ENCODE data around the gene ZEB2.

The ZEB2 gene

DNA sequence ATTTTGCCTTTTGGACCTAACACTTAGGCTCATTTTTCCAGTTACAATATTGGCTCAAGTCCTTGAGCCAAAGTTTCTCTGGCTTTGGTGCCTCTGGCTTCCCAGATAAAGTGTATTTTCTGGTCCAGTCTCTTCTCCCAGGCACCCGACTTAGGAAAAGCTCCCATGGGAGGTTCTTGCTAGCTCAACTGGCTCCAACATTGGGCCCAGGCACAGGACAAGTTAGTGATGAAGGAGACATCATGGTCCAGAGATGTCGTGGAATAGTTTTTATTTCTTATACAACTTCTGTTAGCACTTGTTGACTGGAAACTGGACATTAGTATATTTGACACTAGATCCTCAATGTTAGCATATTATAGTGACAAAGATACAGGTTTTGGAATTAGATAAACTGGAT lies 8.2 kb upstream of the ZEB2 start:
- no peak for DNase-seq (ENCODE audit: low read depth)

DNA sequence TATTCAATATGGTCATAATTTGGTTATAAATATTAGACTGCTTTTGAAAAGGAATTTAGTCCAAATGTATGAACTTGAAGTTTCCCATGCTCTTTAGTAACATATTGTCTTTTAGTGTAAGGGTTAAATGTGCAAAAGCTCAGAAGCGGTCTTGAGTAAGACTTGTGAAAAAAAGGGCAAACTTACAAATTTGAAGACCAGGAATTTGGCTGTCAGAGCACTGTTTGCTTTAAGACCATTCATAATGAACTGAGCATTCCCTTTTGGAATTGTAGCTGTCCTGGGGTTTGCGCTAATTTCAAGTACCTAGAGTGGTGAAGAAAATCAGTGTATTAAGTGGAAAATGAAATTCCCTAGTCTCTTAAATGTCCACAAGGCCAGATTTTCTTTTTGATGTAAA lies 6.9 kb upstream of the ZEB2 start:
- DNase-seq (ENCODE audit: low read depth), result peak; percentile 43

DNA sequence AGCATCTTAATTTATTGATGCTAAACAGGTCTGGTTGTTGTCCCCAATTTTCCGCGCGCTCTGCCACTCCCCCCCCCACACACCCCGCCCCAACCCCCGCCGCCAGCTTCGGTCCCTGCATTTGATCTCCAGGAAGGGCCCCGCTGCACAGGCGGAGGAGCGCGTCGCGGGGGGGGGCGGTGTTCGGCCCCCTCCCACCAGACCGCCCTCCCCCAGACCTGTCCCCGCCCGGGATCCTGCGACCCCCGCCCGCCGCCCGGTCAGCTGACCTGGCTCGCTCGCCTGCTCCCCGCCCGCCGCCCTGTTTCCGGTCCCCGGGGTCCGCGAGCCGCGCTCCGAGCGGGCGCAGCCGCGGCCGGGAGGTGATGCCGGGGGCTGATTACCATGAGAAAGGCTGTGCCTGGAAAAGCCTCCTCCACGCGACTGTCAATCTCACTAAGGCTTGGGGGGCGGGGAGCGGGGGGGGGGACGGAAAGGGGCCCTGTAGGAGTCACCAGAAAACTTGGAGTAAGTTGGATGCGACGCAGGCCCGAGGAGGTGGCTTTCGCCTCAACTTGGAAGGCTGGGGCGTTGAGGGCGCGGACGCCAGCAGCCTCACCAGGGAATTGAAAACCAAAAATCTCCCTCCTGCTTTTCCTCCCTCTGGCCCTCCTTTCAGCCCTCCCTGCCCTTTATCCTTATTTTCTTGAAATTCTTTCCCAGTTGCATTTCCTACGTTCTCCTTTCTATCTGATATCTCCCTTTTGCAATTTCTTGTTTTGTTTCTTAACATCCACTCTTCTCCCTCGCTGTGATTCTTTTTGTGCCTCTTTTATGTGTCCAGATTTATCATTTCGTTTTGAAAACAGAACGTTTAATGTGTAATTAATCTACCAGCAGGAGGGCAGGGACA lies 4.4 kb upstream of the ZEB2 start:
- DNase-seq (ENCODE audit: low read depth), result peak; percentile 78

DNA sequence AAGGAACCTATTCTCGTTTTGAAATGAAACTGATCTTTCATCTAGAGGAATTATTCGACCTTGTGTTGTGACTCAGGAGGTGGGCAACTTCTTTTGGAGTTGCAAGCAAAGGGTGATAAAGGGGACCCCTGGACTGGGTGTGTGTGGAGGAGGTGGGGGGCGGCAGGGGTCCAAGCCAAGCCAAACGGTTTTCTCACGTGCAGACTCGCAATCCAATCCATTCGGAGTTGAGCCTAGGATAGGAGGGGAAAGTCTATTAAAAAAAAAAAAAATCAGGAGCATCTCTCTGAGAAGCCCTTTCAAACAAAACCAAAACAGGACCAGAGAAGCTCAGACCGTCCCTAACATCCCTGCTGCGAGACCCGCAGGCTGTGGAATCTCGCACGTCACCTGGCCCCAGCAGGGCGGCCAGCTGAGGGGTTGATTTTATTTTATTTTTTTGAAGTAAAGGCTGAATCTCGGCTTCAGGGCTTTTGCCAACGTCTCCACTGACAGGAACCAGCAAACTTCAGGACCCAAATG lies 3.7 kb upstream of the ZEB2 start:
- DNase-seq (ENCODE audit: low read depth), result peak; percentile 14

DNA sequence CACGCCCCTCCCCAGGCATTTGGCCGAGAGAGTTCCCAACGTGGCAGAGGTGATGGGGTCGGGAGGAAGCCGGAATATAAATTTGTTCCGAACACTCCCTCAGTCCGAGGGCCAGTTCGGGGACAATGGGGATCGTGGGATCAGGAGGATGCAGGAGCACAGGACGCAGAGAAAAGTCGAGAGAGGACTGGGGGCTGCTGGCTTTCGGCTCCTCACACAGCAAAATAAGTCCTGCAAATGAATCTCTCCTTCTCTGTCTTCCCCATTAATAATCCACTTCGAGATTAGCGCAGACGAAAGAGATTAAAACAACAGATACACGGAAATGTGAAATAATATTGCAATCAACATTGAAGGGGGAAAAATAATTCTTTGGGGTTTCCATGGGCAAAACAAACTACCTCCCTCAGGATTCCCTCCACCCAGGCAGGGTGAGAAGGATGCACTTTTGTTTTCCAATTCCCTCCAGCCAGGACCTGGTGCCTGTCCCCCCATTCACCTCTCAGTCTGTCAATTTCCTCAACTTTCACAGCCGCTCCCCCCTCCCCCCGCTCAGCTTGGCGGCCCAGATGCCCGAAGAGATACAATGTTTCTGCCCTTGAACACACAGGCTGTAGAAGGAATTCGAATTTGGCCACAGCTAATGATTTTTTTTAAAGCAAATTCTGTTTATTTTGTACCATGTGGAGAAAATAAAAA lies 3.1 kb upstream of the ZEB2 start:
- DNase-seq (ENCODE audit: low read depth), result peak; percentile 44

DNA sequence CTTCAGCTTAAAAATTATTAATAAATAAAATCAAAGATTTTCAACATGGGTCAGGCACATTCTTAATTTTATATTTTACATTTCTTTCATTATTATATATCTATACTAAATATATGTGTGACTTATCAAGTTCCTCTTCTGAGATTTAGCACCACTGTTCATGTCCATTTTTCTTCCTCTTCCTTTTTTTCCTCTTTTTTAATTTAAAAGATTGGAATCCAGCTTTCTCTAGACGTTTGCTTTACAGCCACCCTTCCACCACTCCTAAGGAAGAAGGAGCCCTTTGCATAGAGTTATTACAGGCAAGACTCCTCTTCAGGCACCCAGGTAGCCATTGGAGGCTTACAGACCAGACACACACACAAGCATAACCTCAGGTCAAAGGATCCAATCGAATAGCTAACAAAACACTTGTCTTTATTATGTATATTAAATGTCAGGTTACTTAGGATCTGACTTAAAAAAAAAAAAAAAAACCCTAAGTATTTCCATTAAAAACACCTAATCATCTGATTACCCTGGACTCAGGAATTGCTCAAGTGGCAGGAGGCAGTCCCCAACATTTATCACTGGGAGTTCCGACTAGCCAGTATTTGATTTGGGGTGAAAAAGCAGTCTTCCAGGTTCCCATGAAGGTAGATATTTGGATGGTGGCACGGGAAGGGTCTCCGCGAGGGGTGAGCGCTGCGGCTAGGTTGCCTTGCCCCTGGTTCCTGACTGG lies 2.4 kb upstream of the ZEB2 start:
- DNase-seq (ENCODE audit: low read depth), result no peak

DNA sequence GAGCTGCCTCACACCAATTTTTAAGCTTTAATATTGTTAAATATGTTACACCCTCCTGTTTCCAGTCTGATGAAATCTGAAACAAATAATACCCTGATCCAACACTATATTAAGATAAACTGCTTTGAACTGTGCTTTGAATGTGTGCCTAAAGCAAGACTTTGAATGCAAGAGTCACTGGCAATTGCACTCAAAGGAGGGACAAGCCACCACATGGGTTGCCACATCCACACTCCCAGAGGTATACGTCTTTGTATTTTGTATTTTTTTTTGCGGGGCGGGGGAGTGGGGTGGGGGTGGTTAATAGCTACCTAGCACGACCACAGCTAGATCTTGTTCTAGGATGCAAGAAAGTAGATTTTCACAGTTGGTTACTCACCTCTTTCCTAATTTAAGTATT lies 1.8 kb upstream of the ZEB2 start:
- DNase-seq (ENCODE audit: low read depth), result peak; percentile 18

DNA sequence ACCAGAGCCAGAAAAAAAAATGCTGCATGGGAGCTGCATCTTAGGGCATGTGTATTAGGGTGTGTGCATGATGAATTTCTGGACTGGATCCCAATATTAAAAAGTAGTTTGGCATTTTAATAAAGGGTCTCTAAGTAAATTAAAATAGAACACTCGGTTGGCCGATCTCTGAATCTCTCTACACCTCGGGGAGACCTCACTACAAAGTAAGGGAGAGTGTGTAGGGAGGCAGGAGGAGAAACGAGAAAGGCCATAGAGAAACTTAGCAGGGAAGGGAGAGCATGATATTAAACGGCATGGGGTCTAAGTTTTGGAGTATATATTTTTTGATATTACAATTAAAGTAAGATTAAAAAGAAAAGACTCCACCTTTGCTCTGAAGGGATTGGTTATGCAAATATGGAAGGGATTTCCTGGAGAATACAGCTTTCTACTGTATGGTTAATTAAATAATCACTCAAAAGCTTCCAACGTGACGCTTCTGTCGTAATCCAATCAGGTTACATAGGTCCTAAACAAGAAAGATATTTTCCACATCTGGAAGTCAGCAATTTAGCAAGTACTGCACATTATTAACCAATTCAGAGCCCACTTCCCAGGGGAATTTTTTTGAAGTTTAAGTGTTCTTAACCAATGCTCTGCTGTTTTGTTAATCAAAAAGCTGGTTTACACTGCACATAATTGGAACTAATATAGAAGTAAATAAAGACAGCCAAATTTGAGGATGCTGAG lies 1.0 kb upstream of the ZEB2 start:
- DNase-seq (ENCODE audit: low read depth), result peak; percentile 91

DNA sequence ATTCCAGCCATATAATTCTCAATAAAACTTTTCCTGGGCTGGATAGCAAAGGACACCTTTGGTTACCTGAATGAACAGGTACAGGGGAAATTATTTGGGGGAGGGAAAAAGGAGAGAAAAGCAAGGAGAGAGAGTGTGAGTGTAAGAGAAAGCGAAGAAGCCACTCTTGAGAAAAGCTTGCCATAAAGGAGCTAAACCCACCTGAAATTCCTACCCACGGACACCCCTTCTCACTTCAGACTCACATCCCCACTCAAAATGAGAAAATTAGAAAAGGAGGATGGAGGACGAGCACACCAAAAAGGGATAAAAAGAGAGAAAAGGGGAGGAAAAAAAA lies 354 bp downstream of the ZEB2 start:
- DNase-seq (ENCODE audit: low read depth), result no peak

DNA sequence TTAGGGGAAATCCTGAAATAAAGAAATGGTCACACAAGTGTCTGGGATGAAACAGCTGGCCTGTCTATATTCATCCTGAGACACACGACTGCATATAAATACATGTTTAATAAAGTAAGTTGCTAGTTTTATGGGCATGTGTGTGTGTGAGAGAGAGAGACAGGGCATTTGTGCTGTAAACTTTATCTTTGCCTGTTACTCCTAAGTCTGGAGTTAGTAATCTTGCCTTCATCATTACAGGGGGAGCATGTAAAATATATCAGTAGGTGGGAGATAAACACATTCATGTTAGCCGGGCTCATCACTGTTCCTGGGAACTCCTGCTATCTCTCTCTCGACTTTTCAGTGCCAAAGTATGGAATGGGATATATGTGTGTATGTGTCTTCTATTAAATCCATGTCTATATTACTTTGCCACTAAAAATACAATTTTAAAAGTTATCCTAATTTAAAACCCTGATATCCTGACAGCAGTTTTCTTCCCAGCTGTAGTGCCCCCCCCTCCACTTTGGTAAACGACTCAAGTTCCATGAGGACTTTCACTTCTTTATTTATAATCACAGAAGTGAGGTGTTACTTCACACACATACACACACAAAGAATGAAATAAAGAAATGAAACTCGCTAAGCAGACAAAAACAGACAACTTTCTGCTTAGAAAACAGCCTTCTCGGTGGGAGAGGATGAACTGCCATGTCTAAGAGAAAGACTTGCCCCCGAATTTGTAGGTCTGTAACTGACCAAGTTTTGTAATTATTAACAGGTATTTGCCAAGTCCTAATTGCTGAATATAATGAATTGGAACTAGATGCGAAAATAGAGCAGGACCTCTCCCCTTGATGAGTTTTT lies 947 bp downstream of the ZEB2 start:
- DNase-seq (ENCODE audit: low read depth), result no peak

DNA sequence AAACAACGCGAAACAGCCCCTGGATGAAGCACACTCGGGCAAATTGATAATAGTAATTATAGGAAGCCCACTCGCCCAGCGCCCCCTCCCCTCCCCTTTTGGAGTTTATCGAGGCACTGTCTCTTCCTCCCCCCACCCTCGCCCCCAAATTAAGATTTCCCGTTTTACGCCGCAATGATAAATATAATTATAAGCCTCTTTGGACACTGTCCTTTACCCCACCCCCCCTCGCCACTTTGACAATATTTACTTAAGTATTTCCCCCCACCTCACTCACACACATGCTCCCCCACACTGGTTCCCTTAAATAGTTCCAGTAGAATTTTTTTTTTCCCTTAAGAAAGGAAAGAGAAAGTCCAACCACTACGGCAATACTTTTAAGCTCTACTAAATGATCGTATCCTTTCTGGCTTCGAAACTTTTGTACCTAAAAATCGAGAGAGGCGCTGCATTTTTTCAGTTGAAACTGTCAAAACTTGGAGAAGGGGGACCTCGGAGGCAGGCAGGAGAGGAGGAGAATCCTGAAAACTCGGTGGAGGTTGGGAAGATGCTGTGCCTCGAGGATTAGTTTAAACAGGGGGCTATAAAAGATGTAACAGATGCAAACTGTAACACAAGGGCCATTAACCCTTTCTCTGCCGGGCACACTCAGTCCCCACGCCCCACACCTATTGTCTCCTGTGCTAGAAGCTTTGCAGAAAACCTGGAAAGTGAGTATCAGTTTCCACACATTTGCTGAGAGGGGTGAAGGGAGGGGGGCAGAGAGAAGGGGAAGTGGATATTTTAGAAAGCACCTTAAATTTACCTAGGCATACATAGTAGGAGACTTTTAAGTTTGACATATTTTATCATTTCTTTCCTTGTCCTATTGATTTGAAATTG lies 1.8 kb downstream of the ZEB2 start:
- no peak for DNase-seq (ENCODE audit: low read depth)

DNA sequence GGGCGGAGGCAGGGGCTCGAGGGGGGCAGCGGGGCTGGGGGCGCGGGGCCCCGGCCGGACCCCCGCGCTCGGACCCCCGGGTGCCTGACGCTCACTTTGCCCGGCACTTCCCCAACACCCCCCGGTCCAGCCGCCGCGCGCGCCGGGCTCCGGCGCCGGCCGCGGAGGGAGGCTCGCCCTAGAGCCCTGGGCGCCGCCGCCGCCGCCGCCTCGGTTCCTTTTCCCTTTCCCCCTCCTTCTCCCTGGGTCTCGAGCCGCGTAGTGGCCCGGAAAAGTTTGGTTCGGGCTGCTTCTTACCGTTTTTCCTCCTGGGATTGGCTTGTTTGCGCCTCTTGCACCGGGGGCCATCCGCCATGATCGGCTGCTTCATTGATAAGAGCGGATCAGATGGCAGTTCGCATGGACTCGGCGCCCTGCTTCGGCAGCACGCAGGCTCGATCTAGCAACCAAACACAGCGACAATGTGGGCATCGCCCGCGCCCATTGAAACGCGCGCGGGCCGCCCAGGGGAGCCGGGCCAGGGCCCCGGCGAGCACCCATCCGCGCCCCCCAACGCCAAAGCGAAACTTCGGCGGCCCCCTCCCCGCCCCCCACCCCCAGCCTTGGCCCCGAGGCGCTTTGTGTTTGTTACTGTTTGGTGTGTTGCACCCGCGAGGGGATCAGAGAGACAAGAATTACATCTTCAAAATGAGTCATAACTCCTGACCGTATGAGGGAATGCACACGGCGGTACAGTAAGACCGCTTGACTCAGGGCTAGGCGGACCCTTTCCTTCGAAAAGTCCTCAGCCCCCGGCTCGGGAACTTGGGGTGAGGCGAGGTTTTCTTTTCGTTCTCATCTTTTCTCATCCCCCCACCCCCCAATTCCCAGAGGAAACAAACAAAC lies 2.7 kb downstream of the ZEB2 start:
- peak; percentile 95 for DNase-seq (ENCODE audit: low read depth)

DNA sequence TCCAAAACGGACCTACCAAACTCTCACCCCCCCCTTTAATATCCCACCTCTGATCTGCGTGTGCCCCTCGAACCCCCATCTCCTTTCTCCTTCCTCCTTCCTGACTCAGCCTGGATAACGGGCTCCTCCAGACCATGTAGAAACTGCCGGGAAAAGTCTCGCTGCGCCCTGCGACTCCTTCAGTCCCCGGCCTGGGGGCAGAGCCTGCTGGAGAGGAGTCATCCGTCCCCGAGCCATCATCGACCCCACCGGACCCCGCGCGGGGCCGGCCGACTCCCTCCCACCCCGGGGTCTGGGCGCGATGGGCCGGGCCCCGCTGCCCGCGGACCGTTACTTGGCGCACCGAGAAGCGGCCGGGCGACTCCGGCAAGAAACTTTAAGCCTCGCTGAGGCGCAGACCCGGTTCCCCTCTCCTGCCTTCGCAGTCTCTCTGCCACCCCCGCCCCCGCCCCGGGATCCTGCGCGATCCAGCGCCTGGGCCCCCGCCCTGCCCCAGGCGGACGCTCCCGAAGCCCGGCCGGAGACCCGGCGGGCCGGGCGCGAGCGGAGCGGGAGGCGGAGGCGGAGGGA lies 3.4 kb downstream of the ZEB2 start:
- no peak for DNase-seq (ENCODE audit: low read depth)

DNA sequence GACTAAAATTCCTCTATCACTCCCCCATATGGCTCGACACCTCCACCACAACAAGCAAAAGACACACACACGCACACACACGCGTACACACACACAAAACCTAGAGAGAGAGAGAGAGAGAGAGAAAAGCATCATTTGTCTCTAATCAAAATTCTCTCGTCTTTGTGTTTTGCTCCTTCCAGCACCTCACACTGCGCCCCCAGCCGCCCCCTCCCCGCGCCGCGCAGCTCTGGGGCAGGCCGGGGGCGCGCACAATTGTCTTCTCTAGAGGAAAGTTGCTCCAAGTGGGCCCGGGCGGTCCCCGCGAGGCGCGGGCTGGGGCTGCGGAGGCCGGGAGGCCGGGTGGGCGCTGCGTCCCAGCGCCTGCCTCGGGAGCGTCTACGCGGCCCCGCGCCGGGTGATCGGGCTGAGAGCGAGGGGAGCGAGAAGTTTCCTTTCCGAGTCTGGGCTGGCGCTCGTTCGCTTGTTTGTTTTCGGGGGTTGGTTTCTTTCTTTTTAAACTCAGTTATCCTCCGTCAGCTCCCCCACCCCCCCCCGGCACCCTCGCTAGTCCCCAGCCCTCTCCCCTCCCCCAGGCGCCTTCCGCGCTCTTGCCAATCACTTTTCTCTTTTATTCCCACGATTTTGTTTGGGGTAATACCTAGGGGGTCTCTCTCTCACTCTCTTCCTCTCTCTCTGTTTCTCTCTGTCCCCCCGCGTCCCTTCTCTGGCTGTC lies 4.1 kb downstream of the ZEB2 start:
- DNase-seq (ENCODE audit: low read depth), result peak; percentile 61

DNA sequence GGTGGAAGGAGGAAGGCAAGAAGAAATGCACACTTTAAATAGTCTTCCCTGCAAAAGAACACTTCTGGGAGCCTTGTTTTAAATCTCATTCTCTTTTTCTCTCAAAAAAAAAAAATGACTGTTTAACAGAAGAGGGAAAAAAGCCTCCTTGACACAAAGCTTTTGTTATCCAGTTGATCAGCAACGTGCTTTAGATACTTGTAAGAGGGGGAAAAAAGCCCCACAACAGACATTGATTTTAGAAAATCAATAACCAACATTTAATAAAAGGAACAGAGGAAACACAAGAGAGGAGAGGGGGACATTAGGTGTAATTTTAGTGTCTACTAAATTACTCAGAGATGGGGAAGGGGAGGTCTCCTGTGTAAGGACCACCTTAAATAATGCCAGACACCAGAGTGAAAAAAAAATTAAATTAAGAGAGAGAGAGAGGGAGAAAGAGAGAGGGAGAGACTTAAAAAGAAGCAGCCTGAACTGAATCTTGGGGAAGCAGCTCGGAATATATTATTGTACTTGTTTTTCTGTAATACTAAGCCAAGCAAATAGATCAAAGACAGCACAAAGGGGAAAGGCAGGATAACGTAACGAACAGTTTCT lies 4.7 kb downstream of the ZEB2 start:
- no peak for DNase-seq (ENCODE audit: low read depth)

DNA sequence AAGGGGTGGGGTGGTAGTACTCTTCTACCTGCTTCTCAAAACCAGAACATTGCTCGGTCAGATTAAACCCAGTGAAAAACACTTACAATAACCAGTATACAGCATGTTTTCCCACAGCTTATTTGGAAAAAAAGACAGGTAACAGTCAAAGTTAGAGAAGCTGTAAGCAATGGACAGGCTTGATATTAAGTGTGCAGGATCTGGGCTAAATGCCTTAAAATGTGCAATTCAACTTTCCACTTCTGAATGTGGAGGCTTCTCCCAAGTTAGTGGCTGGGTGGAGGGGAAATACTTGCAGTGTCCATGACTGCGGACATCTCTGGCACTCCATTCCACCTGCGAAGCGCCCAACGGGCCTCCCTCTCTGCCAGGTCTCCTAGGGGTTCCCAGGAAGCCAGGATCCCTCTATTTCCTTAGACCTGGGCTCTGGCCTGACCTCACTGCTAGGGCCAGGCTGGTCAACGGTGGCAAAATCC lies 5.3 kb downstream of the ZEB2 start:
- DNase-seq (ENCODE audit: low read depth), result no peak

DNA sequence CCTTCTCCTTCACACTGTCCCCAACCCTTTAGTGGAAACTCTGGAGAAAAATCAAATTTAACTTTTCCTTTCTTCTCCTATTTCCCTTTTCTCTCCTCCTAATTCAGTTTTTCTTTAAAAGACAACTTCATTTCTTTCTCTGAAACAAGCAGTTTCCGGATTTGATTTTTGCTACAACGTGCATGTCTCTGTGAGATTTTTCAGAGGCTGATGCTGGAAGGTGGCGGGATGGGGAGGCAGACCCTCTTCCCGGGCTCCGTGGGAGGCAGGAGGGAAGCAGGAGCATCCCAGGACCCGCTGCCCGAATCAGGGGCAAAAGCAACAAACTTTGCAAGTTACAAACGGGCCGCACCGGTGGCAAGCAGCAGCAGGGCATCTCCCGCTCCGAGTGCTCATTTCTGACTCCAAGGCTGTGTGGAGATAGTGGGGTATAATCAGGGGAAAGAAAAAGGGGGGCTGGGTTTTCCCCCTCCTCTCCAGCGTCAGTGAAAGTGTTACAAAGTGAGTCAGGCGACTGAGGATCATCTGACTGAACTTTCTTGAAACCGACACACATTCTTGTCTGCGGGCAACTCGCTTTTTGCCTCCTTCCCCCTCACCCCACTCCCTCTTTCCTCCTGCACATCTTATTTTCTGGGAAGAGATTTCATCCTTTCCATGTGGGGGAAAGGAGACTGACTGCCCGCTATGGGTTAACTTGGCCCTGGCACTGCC lies 6.4 kb downstream of the ZEB2 start:
- DNase-seq (ENCODE audit: low read depth), result peak; percentile 92

Data from fibroblast of gingiva (primary cell).